HG02763 (cell line): ENCODE measurements around the gene PDLIM7.

Experiments used
- ATAC-seq: cut with Tn5 transposase; IDR thresholded peaks from one replicate; pipeline ENCODE4 v1.9.1; 2021; ENCODE audit warnings: mild to moderate bottlenecking, moderate library complexity; ENCODE audit not compliant: unreplicated experiment

PDLIM7 gene

GRCh38 chr5:177524941-177525655 lies 27.7 kb upstream of the PDLIM7 start:
- no peak for ATAC-seq

GRCh38 chr5:177524539-177524900 lies 27.1 kb upstream of the PDLIM7 start:
- no peak for ATAC-seq

GRCh38 chr5:177523711-177524538 lies 26.5 kb upstream of the PDLIM7 start:
- ATAC-seq = no peak

- ATAC-seq = no peak
These were observed 23.6 kb upstream of the PDLIM7 start for GRCh38 chr5:177520916-177521513.

GRCh38 chr5:177520271-177520670 lies 22.9 kb upstream of the PDLIM7 start:
- no peak for ATAC-seq

- ATAC-seq = no peak
These were observed 22.2 kb upstream of the PDLIM7 start for GRCh38 chr5:177519463-177520235.

GRCh38 chr5:177516601-177517568 lies 19.5 kb upstream of the PDLIM7 start, which contains the start of gene DDX41:
TSS of gene DDX41 (minus strand) at chr5:177516961. CDS start at chr5:177516945, 16 bp downstream.
- peak; percentile 78 for ATAC-seq

- no peak for ATAC-seq
These were observed 18.2 kb upstream of the PDLIM7 start for GRCh38 chr5:177515580-177515979.

- ATAC-seq = no peak
These were observed 17.1 kb upstream of the PDLIM7 start for GRCh38 chr5:177514541-177514940.

- ATAC-seq = no peak
These were observed 16.1 kb upstream of the PDLIM7 start for GRCh38 chr5:177513500-177513899.

- no peak for ATAC-seq
These were observed 15.5 kb upstream of the PDLIM7 start for GRCh38 chr5:177512736-177513380.

- ATAC-seq = no peak
These were observed 14.6 kb upstream of the PDLIM7 start for GRCh38 chr5:177511796-177512675.

GRCh38 chr5:177511181-177511580 lies 13.8 kb upstream of the PDLIM7 start:
- no peak for ATAC-seq

GRCh38 chr5:177510567-177511053 lies 13.2 kb upstream of the PDLIM7 start:
- ATAC-seq = no peak

- ATAC-seq = no peak
These were observed 12.7 kb upstream of the PDLIM7 start for GRCh38 chr5:177509991-177510566.

- ATAC-seq = peak; percentile 37
These were observed 12.1 kb upstream of the PDLIM7 start, which contains the start of gene DOK3 for GRCh38 chr5:177509381-177509951. TSS of gene DOK3 (minus strand) at chr5:177509826. CDS start at chr5:177509540, 286 bp downstream.

- no peak for ATAC-seq
These were observed 11.4 kb upstream of the PDLIM7 start for GRCh38 chr5:177508837-177509236.
